GM12878 (cell line): ENCODE results near the gene CCL3.

Source experiments
- BHLHE40 ChIP-seq, 2 experiments: fragments of 450-650 bp in 1 of 2; IDR thresholded peaks; 2 replicates each; pipeline ENCODE4 v1.6.1; 2011 to 2017; ENCODE audit warnings: low read depth in 2 of 2, borderline replicate concordance in 1 of 2, improper control_type of control experiment in 1 of 2, low read length in 1 of 2, mild to moderate bottlenecking in 1 of 2
- BMI1 ChIP-seq: fragments of 450-650 bp; IDR thresholded peaks from 2 replicates; pipeline ENCODE4 v1.6.1; 2016; ENCODE audit warnings: mild to moderate bottlenecking, moderate library complexity, borderline replicate concordance
- CHD4 ChIP-seq: fragments of 200-600 bp; sonication (generic); IDR thresholded peaks from 2 replicates; pipeline ENCODE4 v1.6.1; 2016; ENCODE audit warnings: mild to moderate bottlenecking
- CTCF ChIP-seq, 3 experiments: IDR thresholded peaks in 2 of 3; conservative IDR thresholded peaks in 1 of 3; 2 replicates each; pipeline ENCODE4 v1.5.1; 2011; ENCODE audit warnings: low read depth in 3 of 3, low read length in 3 of 3, mild to moderate bottlenecking in 3 of 3, control low read depth in 2 of 3, moderate library complexity in 2 of 3, inconsistent platforms in 1 of 3, mixed read lengths in 1 of 3; ENCODE audit not compliant: control insufficient read depth in 2 of 3, insufficient read depth in 1 of 3; ENCODE audit errors: extremely low read depth in 1 of 3
- POLR2A ChIP-seq: IDR thresholded peaks from 2 replicates; pipeline ENCODE4 v1.6.1; 2011; ENCODE audit warnings: low read depth, mild to moderate bottlenecking, low read length
- TF ChIP-seq, protein P1 (sequence below): IDR thresholded peaks from 2 replicates; pipeline ENCODE4 v1.6.1; 2011; ENCODE audit warnings: low read depth, mild to moderate bottlenecking, low read length, moderate library complexity, borderline replicate concordance; ENCODE audit errors: extremely low read depth

DNA sequence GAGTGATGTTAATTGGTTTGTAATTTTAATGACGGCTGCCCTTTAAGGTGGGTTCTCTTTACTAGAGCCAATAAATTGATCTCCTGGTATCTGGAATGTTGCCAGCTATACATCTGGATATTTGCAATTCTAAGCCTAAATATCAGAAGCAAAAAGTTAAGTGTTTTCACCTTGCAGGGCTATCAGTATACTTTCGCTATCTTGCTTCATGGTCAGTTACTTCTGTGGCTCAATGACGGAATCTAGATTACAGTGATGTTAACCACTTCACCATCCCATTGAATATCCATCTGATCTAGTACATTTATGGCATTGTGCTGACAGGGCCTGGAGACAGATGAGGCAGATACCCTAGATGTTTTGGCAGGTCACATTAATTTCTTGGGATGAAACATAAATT is 42.0 kb upstream of the CCL3 start:
- TF ChIP-seq CTCF (IDR thresholded peaks at IDR 0.05 in 2 of 3, conservative IDR thresholded peaks at IDR 0.05 in 1 of 3; ENCODE audit: control insufficient read depth in 2 of 3, extremely low read depth in 1 of 3, insufficient read depth in 1 of 3, low read depth in 3 of 3, low read length in 3 of 3) (no peak), POLR2A (no peak), BHLHE40 (IDR thresholded peaks at IDR 0.05; ENCODE audit: borderline replicate concordance in 1 of 2, low read depth in 2 of 2, low read length in 1 of 2) (no peak), CHD4 (no peak), BMI1 (0 out of 2 replicates have a peak, but pooled peaks have one; percentile 21)
- TF ChIP-seq, protein P1, sequence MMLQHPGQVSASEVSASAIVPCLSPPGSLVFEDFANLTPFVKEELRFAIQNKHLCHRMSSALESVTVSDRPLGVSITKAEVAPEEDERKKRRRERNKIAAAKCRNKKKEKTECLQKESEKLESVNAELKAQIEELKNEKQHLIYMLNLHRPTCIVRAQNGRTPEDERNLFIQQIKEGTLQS = no peak
